Measurements from ENCODE around the gene ABTB2.

Gene ABTB2

GRCh38 chr11:34155057-34155756 lies 202.6 kb downstream of the ABTB2 start:
- DNase-seq: peak in 9 of 56 donors; percentile 10 to 39 (median 29)

DNA sequence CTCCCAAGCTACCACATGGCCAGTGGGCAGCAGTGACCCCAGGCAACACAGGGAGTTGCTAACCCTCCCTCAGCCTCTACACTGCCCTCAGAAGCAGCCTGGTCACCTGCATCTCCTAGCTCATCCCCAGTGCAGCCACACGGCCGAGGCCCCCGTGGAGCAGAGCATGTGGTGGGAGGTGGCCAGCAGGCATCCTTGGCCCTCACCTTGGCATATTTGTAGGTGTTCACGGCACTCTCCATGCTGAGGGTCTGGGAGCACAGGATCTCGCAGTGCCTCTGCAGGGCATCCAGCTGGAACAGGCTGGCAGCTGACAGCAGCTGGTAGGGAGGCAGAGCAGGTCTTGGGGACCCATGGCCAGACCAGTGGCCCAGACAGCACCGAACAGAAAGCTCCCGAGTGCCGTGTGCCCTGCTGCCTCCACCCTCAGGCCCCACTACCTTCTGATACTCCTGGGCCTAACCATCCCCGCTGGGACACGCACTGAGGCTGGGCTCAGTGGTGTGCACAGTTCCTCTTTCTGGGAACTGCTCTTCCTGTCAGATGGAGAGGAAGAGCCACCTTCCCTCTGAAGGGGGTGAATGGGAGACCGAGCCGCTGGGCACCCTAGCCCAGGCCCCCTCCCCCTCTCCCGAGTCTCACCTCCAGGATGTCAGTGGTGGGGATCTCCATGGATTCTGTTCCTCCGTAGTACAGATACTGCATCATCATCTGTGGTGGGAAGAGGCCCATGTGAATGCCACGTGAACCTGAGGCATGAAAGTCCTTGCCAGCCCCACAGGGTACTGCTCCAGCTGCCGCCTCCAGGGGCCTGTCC lies 203.5 kb downstream of the ABTB2 start:
- no peak for DNase-seq

- no peak for DNase-seq
These were observed 205.6 kb downstream of the ABTB2 start for GRCh38 chr11:34151916-34152845.

GRCh38 chr11:34151166-34151565 lies 206.6 kb downstream of the ABTB2 start:
- no peak for DNase-seq

- no peak for DNase-seq
These were observed 207.2 kb downstream of the ABTB2 start for GRCh38 chr11:34150494-34151151.

- no peak for DNase-seq
These were observed 208.0 kb downstream of the ABTB2 start for GRCh38 chr11:34149786-34150185.

DNA sequence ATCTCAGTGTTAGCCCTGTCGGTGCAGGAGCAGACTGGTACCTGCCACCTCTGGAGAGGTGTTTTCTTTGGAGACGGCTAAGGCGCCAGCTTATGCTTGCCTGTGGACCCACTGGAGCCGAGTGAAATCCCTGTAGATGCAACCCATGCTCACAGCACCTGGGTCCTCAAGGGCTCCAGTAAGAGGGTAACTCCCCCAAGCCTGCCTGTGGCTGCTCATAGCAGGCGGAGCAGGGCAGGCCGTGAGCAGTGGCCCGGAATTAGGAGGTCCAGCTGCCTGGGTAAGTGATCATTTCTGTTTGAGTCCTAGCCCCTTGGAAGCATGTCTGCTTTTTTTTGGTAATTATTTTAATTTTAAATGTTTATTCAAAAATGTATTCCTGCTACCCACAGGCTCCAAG lies 208.5 kb downstream of the ABTB2 start:
- DNase-seq: no peak

GRCh38 chr11:34148504-34149165 lies 209.2 kb downstream of the ABTB2 start:
- no peak for DNase-seq

DNA sequence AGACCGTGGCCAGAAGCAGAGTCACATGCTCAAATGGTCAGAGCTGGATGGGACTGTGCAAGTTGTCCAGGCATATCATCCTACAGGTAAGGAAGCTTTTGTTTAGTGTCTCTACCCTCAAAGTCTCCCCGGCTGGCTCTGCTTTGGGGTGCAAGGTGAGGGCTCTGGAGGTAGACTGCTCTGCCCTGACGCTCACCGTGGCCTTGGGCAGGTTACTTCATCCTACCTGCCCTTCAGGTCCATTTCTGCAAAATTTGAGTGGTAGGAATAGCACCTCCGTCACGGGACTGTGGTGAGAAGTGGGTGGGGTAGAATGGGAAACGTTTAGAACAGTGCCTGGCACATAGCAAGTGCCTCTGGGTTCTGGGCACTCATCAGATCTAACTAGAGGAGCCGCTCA lies 210.2 kb downstream of the ABTB2 start:
- DNase-seq: no peak

- DNase-seq: no peak
These were observed 210.9 kb downstream of the ABTB2 start for GRCh38 chr11:34146866-34147265.

GRCh38 chr11:34146411-34146810 lies 211.4 kb downstream of the ABTB2 start:
- no peak for DNase-seq

DNA sequence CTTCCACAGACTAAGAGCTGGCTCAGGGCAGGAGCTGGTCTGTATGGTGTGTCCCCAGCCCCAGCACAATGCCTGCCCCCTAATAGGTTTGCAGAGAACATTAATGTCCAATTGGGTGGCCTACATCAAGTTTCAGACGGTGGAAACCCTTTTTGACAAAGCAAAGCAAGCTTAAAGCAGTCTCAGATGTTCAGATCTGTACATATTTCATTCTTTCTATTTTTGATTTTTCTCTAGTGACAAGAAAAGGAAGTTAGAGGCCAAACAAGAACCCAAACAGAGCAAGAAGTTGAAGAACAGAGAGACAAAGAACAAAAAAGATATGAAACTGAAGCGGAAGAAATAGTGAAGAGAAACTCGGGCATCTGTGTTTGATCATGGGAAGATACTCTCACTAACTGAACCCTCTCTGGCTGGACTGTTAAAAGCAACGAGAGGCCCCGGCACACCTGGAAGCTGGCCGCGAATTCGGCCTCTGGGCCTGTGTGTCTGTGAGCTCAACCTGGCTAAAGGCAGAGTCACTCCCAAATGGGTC lies 211.9 kb downstream of the ABTB2 start:
- no peak for DNase-seq

DNA sequence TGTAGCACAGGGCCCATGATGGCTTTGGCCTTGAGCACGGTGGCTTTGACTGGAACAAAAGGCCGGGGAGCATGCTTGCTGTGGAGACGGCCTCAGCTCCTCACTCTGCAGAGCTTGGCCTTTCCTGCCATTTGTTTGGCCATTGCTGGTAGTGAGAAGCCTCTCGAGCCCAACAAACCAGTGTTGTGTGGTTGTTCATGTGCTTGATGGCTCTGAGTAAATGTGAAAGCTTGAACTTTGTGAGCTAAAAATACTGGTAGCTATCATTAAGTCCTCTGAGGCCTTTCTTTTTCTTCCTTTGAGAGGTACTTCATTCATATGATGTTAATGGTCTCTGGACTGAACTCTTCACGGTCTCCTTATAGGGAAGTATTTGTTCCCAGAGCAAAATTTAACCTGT lies 212.7 kb downstream of the ABTB2 start:
- DNase-seq: no peak

DNA sequence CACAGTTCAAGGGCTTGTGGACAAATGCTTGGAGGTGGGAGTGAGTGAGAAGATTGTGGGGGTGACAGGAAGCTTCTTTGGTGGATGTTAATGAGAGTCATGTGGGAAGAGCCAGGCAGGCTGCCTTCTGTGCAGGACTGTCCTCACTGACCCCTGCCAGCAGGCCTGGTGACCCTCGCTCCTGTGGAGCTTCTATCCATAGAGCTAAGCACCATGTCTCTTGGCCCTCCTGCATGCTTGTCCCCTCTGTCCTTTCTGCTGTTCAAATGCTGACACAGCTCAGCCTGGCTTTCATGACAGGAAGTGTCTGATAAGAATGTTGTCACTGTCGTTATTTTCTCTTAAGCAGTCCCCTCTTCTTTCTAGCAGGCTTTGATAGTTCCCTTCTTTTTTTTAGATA lies 214.8 kb downstream of the ABTB2 start:
- no peak for DNase-seq

GRCh38 chr11:34140149-34140548 lies 217.7 kb downstream of the ABTB2 start:
- DNase-seq: no peak

- DNase-seq: no peak
These were observed 218.5 kb downstream of the ABTB2 start for GRCh38 chr11:34139346-34139745.

DNA sequence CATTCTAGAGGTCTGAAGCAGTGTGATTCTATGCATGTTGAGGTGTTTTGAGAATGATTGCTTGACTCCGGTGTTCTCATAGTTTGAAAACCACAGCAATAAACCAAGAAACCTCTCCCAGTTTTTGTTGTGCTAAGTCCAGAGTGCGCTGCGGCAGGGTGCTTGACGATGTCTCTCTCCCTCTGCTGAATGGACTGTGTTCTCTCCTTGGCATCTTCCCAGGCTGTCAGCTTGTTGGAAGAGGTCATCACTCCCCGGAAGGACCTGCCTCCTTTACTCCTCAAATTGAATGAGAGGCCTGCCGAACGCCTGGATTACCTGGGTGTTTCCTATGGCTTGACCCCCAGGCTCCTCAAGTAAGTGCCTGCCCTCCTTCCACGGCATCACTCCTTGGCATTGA lies 221.4 kb downstream of the ABTB2 start:
- no peak for DNase-seq

- no peak for DNase-seq
These were observed 222.4 kb downstream of the ABTB2 start for GRCh38 chr11:34135439-34135838.

DNA sequence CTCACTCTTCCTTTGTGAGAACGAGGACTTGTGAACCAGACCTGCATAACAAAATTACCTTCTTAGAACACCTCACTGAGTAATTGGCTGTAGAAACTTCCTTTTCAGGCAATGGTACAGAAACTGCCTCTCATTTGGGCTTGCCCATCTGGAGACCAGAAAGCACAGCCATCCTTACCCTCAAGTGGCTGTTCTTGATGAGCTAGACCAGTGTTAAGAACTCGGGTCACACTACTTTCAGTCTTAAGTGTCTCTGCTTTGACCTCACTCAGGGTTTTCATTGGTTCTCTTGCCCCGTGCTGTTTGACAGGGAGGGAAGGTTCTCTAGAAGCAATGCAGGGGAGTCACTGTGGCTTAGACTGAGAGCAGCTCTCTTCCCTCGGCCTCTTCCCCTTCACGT lies 223.0 kb downstream of the ABTB2 start:
- no peak for DNase-seq

DNA sequence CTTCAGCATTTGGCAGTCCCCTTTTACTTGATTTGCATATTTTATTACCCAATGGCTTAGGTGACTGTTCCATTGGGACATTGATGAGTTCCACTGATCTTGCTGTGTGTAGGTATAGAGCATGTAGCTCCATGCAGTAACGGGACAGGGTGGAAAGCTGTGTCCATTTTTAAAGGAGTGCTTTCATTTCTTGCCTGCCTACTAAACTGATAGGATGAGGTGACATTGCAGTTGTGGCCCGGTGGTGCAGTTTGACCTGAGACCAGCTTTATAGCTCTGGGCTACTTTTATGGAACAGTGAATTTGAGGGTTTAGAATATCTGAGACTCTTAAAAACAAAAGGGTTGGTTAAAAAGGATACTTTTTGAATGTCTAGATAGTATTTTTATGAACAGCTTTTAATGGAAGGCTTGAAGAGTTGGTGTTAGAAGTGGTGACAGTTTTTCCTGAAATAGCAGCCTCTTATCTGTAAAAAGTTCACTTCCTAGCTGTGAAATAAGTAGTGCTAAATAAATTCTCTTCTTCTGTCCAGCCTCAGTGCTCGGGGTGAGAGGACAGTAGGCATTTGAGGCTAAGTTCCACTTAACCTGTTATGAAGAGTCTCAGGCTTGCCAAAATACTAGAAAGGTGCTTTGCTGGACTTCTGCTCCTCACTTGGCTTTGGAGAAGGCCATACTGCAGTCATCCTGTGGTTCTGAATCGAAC lies 225.4 kb downstream of the ABTB2 start:
- DNase-seq: no peak

Measured in nucleus accumbens (tissue), 56 donors.